ENCODE data around the gene NOP10. TPM values are rescaled to one million over a fixed set of nuclear protein-coding genes. Genes with fewer than 3 reads are reported as not detected.

The NOP10 gene
- total RNA-seq, 2 donors from 2014 or later: 28.9 to 88.8 TPM

GRCh38 chr15:34292621-34293020 lies 50.3 kb downstream of the NOP10 start:
- no peak for DNase-seq (ENCODE audit: low spot score)
- TF ChIP-seq, protein P1, sequence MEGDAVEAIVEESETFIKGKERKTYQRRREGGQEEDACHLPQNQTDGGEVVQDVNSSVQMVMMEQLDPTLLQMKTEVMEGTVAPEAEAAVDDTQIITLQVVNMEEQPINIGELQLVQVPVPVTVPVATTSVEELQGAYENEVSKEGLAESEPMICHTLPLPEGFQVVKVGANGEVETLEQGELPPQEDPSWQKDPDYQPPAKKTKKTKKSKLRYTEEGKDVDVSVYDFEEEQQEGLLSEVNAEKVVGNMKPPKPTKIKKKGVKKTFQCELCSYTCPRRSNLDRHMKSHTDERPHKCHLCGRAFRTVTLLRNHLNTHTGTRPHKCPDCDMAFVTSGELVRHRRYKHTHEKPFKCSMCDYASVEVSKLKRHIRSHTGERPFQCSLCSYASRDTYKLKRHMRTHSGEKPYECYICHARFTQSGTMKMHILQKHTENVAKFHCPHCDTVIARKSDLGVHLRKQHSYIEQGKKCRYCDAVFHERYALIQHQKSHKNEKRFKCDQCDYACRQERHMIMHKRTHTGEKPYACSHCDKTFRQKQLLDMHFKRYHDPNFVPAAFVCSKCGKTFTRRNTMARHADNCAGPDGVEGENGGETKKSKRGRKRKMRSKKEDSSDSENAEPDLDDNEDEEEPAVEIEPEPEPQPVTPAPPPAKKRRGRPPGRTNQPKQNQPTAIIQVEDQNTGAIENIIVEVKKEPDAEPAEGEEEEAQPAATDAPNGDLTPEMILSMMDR (IDR thresholded peaks at IDR 0.05): no peak
- Histone ChIP-seq H3K36me3 (peaks cover 2% of the 10 kb centered on the region), H3K27ac (no peak overlapping the region), H3K9me3 (no peaks in the 10 kb centered on the region), H3K4me1 (ENCODE audit: control insufficient read depth in 1 of 2, low read depth in 2 of 2) (peaks cover 15 to 27% of the 10 kb centered on the region in 2 donors), H3K27me3 (replicated peaks; ENCODE audit: insufficient read depth) (no peaks in the 10 kb centered on the region), H3K4me3 (no peak overlapping the region)
- no peak for ATAC-seq (ENCODE audit: insufficient number of reproducible peaks, low FRiP score, low read depth)

Other genes with a start within 250 kb of the NOP10 start
- gene EMC7, start 241.3 kb downstream of the NOP10 start, total RNA-seq: 10 to 100 TPM; 38.0 to 49.0 TPM
- 1 to 10 TPM in 1 of 2 donors, under 1 TPM in 1; 0.27 to 1.2 TPM for gene PGBD4, start 241.1 kb downstream of the NOP10 start, total RNA-seq
- 10 to 100 TPM; 61.9 to 93.8 TPM for gene KATNBL1, start 133.0 kb downstream of the NOP10 start, total RNA-seq
- gene EMC4, start 118.1 kb downstream of the NOP10 start, total RNA-seq: 100 to 1,000 TPM; 107 to 113 TPM
- 10 to 100 TPM; 58.3 to 82.9 TPM for gene SLC12A6, start 5.4 kb downstream of the NOP10 start, total RNA-seq
- not detected for gene NUTM1, start 179 bp upstream of the NOP10 start, total RNA-seq
- gene LPCAT4, start 24.1 kb upstream of the NOP10 start, total RNA-seq: 10 to 100 TPM; 13.1 to 20.0 TPM
- gene GOLGA8A, start 94.7 kb upstream of the NOP10 start, total RNA-seq: 100 to 1,000 TPM in 1 of 2 donors, 10 to 100 TPM in 1; 48.6 to 104 TPM
- 100 to 1,000 TPM; 146 to 184 TPM for gene GOLGA8B, start 240.5 kb upstream of the NOP10 start, total RNA-seq